ENCODE measurements around the gene PACSIN2.
"Not testable (repeated sequence)": the region's sequence is repeated elsewhere in the genome, so short reads cannot be mapped to it uniquely, and the experiment has no call there.

PACSIN2 gene

GRCh38 chr22:42922374-42923191, 92.4 kb downstream of the PACSIN2 start:
- DNase-seq: no peak

GRCh38 chr22:42920101-42920820, 94.7 kb downstream of the PACSIN2 start:
- DNase-seq: no peak

GRCh38 chr22:42919199-42919598, 95.8 kb downstream of the PACSIN2 start:
- DNase-seq: peak; percentile 69

GRCh38 chr22:42918500-42918899, 96.4 kb downstream of the PACSIN2 start:
- no peak for DNase-seq

- DNase-seq: not testable (repeated sequence)
These were observed 97.6 kb downstream of the PACSIN2 start for GRCh38 chr22:42917358-42917757.

- DNase-seq: no peak
These were observed 98.8 kb downstream of the PACSIN2 start for GRCh38 chr22:42915980-42916765.

GRCh38 chr22:42914511-42915076, 100.4 kb downstream of the PACSIN2 start:
- no peak for DNase-seq

GRCh38 chr22:42913874-42914510, 101.0 kb downstream of the PACSIN2 start:
- peak; percentile 55 for DNase-seq

- DNase-seq: no peak
These were observed 102.9 kb downstream of the PACSIN2 start for GRCh38 chr22:42912059-42912458.

- peak; percentile 13 for DNase-seq
These were observed 104.6 kb downstream of the PACSIN2 start for GRCh38 chr22:42910221-42910942.

GRCh38 chr22:42909363-42910058, 105.4 kb downstream of the PACSIN2 start:
- no peak for DNase-seq

- no peak for DNase-seq
These were observed 106.6 kb downstream of the PACSIN2 start for GRCh38 chr22:42908374-42908746.

- peak; percentile 33 for DNase-seq
These were observed 107.3 kb downstream of the PACSIN2 start for GRCh38 chr22:42907404-42908373.

- DNase-seq: no peak
These were observed 108.2 kb downstream of the PACSIN2 start for GRCh38 chr22:42906605-42907348.

- DNase-seq: no peak
These were observed 109.2 kb downstream of the PACSIN2 start for GRCh38 chr22:42905702-42906183.

- no peak for DNase-seq
These were observed 109.7 kb downstream of the PACSIN2 start for GRCh38 chr22:42905217-42905616.

GRCh38 chr22:42904050-42904449, 110.9 kb downstream of the PACSIN2 start:
- no peak for DNase-seq

- DNase-seq: peak; percentile 17
These were observed 112.0 kb downstream of the PACSIN2 start for GRCh38 chr22:42902875-42903510.
